GM21423 (cell line): ENCODE data around the gene PARD3B.

Source experiments
- ATAC-seq: cut with Tn5 transposase; IDR thresholded peaks from one replicate; pipeline ENCODE4 v1.9.1; 2021; ENCODE audit warnings: mild to moderate bottlenecking, moderate library complexity; ENCODE audit not compliant: unreplicated experiment

PARD3B gene

DNA sequence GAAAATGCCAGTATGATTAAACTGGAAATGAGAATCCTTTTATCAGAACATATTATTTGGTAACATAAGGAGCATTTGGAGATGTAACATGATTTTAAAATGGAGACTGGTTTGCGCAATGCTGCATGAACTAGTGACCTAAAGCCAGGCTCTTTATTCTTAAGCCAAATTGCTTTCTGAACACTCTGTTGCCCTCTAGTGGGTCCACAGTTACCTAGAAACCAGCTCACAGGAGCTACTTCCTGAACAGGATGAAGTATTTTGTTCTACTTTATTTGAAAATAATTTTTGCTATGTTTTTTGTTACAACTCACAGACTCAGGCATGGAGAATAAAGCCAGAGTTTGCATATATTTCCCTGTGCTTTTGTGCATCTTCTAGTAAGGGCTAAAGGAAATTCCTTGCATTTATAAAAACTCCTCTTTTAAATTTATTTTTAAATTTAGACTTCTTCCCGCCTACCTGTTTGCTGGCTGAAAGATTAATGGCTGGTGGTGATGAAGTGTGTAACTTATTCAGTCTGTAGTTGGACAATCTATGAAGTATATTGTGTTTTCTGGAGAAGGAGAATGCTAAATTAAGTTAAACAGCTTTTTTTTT lies 146.7 kb downstream of the PARD3B start:
- peak; percentile 53 for ATAC-seq

DNA sequence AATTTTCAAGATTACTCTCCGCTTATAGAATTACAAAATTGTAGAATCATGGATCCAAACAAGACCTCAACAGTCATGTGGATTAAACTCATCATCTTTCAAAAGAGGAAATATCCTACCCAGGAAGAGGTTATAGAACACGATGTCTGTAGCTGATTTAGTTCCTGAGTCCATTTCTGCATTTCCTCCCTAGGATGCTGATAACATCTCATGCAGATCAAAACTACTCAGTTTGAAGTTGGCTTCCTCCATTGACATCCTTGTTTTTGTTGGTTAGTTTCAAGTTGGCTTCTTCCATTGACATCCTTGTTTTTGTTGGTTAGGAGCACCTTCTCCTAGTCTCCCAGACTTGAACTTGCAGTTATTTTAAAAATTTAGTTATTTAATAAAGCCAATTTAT lies 147.5 kb downstream of the PARD3B start:
- no peak for ATAC-seq

- ATAC-seq: no peak
Observed at GRCh38 chr2:204693262-204693661, 148.0 kb downstream of the PARD3B start.

- ATAC-seq: no peak
Observed at GRCh38 chr2:204695506-204695905, 150.2 kb downstream of the PARD3B start.

GRCh38 chr2:204696124-204696523 lies 150.8 kb downstream of the PARD3B start:
- ATAC-seq: no peak

DNA sequence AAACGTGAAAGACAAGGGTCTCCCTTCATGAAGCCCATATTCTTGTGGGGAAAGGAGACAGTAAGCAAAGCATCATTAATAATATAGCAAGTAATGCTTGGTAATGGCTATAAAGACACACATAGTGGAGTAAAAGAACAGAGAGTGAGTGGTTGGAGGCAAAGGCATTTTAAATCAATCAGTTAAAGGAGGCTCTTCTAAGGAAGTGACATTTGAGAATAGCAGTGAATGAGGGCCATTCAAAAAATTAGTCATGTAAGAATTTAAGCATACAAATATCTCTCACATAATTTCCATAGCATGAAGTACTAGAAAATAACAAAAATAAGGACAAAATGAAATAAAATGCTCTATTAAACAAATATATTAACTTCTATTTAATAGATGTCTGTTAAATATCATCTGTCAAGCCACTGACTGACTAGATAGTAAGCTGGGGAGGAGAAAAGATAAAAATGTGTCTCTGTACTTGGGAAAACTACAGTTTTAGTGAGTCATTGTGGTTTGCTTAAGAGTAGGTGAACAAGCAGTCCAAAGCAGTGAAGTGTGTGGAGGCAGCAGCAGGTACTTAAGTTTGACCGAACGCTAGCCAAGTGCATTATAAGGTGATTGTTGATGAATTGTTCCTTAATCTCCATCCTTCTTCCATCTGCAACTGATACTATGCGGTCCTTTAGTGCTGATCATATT lies 160.1 kb downstream of the PARD3B start:
- no peak for ATAC-seq

DNA sequence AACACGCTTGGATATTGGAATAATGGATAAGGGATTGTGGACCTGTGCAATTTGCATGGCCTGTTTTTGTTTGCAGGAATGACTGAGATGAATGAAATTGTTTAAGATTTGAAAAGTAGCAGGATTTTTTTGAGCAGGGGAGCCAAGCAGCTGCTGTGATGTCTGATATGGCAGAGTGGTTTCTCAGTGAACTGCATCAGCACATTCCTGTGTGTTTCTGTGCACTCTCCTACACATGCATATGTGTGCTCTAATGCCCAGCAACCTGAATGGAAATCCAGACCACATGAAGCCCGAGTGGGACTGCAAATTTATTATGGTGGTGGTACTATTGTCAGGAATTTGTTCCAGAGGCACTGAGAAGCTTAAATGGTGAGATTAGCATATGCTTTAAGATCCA lies 161.7 kb downstream of the PARD3B start:
- no peak for ATAC-seq

DNA sequence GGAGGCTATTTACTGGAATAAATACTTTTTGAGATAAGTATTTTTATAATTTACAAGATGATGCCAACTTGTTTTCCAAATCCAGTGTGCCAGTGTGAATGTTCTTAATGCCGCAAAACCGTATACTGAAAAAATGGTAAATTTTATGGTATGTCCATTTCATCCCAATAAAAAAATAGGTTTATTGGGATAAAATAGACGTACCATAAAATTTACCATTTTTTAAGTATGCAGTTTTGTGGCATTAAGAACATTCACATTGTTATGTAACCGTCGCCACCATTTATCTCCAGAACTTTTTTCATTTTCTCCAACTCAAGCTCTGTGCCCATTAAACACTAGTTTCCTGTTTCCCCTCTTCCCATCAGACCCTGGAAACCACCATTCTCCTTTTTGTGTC lies 167.9 kb downstream of the PARD3B start:
- ATAC-seq: no peak

DNA sequence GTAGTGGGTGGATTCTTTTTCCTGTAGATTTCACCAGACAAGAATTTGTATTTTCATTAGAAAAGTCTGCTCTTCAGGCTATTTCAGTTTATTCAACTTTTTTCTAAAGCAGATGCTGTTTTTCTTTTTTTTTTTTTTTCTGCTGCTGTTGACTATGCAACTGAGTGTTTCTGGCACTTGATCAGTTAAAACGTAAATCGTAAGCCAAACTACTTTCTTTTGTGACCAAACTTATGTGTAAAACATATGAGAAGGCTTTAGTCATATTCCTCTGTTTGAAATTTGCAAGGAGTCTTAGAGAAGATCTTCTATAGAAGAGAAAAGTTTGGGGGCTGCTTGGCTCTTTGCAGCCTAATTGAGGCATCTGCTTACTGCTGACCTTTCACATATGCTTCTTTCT lies 170.1 kb downstream of the PARD3B start:
- ATAC-seq: no peak

- ATAC-seq: no peak
Observed at GRCh38 chr2:204717591-204717990, 172.3 kb downstream of the PARD3B start.

GRCh38 chr2:204718607-204719006 lies 173.3 kb downstream of the PARD3B start:
- ATAC-seq: no peak

DNA sequence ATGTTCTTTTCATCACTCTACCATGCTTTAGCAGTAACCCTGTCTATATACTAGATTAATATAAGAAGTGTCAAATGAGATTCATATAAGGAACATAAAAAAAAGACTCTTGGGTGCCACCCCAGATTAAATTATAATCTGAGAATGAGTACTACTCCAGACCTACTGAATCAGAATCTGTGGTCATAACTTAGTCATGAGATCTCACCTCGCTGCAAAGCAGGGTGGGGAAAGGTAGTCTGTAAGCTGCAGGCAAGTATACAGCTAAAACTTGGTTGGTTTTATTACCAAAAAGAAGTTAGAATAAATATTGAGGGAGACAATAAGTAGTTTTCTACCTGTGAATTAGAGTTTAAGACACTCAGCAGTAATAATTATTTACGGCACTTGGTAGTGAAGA lies 175.6 kb downstream of the PARD3B start:
- no peak for ATAC-seq

DNA sequence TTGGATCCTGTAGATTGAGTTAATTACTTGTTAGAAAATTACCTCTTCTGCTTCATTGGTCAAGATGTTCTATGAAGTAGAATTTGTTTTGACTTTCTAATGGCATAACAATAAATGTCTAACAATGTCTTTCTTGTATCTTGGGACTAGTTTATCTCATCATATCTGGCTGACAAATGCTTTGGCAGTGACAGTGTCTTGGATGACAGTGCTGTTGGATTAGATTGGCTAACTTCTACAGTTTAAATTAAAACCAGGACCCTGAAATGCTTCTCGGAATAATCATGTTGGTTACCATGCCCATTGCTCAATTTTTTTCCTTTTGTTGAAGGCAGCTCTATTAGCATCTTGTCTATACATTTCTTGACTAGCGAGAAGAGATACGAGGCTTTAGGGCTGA lies 176.9 kb downstream of the PARD3B start:
- no peak for ATAC-seq

GRCh38 chr2:204722691-204723090 lies 177.4 kb downstream of the PARD3B start:
- ATAC-seq: no peak

- no peak for ATAC-seq
Observed at GRCh38 chr2:204725693-204726360, 180.6 kb downstream of the PARD3B start.

DNA sequence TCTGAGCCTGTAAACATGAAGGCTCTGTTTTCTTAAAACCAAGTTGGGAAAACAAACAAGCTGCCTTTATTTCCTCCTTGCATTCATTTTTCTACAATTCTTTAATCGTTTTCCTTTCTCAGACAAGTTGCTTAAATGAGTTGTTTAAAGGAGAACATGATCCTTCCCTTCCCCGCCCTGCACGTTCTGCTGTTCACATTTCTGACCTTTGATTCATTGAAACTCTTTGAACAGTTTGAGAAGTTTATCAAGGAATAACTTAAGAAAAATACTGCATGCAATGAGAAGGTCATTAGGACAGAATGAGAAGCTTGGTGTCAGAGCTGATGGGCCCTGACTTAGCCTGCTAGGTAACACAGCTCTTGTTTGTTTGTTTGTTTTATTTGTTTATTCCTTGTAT lies 181.6 kb downstream of the PARD3B start:
- ATAC-seq: no peak

GRCh38 chr2:204727368-204727767 lies 182.1 kb downstream of the PARD3B start:
- ATAC-seq: no peak

DNA sequence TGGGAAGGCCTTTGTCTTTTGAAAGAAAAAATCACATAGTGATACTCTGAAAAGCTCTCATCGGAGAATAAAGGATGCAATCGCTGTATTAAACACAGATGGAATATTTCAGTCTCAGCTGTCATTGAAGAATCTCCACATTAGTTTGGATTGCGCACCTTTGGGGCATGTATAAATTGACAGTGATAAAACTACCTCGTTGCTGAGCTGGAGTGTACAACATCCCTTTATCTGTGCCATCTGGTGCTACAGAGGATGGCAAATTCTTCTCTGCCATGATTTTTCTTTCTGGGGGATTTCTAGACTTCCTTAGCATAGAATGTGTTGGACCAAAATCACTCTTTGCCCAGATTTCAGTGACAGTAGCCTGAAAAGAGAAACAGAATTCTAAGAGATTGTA lies 185.3 kb downstream of the PARD3B start:
- ATAC-seq: no peak

- no peak for ATAC-seq
Observed at GRCh38 chr2:204732019-204732418, 186.7 kb downstream of the PARD3B start.

- no peak for ATAC-seq
Observed at GRCh38 chr2:204737296-204737695, 192.0 kb downstream of the PARD3B start.

DNA sequence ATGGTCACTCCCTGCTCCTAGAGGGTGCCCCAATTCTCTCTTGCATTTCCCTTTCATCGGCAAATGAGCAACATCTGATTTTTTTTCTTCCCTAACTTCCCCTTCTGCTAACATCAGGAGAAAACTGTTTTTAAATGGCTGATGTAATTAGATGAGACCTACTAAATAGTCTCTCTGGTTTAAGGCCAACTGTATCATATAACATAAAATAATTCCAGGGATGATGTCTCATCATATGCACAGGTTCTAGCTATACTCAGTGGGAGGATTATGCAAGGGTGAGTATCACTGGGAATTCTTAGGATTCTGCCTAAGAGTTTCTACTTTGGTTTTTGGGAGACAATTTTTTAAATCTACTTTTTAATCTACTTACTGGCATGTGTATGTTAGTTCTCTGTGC lies 193.4 kb downstream of the PARD3B start:
- no peak for ATAC-seq

GRCh38 chr2:204743393-204743960 lies 198.2 kb downstream of the PARD3B start:
- ATAC-seq: no peak
